GM21619 (cell line): ENCODE measurements around the gene IGFBP6.
A peak's percentile ranks its signal among the peaks of the same experiment; 100 is the strongest.

Experiments
- ATAC-seq: cut with Tn5 transposase; IDR thresholded peaks from one replicate; pipeline ENCODE4 v1.9.1; 2021; ENCODE audit not compliant: unreplicated experiment

The IGFBP6 gene, protein sequence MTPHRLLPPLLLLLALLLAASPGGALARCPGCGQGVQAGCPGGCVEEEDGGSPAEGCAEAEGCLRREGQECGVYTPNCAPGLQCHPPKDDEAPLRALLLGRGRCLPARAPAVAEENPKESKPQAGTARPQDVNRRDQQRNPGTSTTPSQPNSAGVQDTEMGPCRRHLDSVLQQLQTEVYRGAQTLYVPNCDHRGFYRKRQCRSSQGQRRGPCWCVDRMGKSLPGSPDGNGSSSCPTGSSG

DNA sequence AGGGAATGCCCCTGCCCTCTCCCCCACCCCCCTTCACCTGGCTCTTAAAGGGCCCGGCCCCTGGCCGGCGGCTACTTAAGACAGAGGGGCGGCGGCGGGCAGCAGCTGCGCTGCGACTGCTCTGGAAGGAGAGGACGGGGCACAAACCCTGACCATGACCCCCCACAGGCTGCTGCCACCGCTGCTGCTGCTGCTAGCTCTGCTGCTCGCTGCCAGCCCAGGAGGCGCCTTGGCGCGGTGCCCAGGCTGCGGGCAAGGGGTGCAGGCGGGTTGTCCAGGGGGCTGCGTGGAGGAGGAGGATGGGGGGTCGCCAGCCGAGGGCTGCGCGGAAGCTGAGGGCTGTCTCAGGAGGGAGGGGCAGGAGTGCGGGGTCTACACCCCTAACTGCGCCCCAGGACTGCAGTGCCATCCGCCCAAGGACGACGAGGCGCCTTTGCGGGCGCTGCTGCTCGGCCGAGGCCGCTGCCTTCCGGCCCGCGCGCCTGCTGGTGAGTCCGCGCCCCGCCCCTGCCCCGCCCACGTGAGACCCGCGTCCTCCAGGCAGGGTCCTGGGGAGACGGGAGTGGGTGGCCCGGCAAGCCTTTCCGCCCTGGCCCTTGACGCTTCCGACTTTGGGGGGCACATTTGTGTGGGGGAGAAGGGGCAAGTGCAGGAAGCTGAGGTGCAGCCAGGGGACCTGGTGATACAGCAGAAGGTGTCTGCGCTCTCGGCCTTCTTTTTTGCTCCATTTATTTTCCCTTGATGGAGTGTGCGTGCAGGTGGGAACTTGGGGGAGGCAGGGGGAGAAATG is at the start of gene IGFBP6:
Gene IGFBP6 (plus strand): TSS at position 104 of the 790 bp plus-strand sequence. CDS start 51 bp downstream, at position 155.
- ATAC-seq, result no peak

DNA sequence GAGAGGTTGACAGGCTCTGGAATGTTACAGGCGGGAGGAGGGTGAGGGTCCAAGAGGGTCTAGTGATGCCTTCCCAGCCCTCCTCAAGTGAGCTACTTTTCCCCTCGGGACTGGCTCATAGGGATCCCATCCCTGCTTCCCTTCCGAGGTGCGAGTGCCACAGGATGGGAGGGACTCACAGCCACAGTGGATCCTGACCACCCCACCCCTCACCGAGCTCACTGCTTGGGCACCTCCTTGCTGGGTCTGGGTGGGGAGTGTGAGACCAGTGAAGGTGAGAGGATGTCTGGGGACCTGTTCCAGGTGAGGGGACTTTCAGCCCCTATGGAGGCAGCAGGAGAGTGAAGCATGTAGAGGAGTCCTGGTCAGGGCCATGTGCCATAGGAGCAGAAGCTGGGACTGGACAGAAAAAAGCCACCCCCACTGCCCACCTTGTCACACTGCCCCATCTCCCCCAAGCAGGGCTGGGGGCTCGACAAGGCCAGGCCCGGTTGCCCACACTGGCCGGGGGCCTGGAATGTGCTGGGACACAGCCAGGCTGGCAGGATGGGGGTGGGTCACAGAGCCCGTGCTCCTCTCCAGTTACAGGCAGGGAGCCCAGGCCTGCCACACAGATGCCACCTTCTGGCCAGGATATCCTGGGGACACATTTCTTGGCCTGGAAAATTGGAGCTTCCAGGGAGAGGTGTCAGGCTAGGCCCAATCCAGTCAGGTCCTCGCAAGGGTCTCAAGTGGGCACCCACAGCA is 49.3 kb upstream of the IGFBP6 start:
- no peak for ATAC-seq

DNA sequence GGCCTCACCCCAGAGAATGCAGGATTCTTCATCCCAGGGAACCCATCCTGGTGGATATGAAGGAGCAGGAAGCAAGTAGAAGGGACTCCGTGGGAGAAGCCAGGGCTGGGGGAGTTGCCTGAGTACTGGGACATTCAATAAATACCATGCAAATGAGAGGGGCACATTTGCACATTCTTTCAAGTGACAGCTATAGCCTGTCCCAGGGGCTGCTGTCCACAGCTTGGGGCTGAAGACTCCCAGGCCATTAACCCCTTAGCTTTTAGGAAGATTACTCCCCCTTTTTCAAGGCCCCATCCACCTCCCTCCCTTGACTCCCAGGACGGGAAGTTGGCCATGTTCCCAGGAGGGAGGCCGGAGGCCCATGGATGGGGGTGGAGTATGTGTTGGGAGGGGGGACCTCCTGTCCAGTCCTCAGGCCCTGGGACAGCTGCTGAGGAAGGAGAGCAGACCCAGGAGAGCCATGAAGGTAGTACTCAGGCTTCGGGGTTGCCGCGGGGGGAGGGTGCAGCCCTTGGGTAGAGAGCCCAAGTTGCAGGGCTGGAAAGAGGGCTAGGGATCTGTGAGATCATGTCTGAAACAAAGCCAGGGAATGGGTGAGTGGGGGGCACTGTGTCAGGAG is 48.6 kb upstream of the IGFBP6 start:
- no peak for ATAC-seq

DNA sequence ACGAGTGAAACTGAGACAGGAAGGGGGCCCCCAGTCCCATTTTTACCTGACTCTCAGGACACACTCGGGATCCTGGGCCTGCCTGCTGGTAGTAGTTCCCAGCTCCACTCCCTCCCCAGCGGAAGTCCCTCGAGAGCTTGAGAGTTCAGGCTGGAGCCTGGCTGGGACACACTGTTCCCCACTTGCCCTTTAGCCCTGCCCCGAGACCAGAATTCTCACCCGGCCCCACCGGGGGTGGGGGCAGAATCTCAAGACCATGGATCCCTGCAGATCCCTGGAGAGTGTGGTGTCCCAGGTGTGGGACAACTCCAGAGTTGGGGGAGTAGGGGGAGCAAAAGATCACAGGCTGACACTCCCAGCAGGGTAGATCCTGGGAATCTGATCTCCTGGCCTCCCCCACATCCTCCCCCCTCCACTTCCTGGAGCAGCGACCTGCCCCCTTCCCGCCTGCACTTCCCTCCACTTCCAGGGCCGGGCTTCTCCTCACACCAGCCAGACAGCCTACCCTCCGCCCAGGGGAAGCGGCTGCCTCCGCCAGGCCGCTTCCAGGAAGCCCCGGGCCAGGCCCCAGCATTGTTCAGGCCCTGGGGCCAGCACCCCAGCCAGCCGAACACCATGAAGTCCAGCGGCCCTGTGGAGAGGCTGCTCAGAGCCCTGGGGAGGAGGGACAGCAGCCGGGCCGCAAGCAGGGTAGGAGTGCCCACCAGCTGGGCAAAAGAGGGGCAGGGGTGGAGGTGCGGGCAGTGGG is 47.7 kb upstream of the IGFBP6 start, which contains the start of gene TNS2:
Gene TNS2 (plus strand): TSS at position 495 of the 748 bp plus-strand sequence. CDS start 121 bp downstream, at position 616.
- ATAC-seq, result no peak

DNA sequence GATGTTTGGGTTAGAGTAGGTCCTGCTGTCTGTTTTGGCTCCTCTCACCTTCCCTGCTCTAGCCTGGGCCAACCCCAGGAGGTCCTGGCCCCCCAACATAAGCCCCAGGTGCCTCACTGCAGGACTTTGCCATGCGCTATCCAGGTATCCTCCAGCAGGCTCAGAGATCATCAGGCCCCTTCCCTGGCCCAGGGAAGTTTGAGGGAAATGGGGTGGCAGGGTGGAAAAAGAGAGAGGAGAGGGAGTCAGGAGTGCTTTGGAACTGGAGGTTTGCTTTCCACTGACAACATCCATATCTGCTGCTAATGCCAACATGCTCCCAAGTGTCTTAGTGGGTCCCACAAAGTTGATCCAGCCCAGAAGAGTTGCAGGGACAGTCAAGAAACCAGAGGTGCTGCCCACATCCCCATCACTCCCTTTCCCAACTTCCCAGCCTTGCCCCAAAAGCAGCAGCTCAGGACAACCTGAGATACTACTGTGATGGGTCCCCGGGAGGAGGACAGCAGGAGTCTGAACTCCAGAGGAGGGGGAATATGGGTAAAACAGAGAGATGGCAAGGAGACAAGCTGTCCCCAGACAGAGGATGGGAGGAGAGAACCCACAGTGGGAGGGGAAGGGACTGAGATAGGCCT is 46.9 kb upstream of the IGFBP6 start:
- ATAC-seq, result no peak

DNA sequence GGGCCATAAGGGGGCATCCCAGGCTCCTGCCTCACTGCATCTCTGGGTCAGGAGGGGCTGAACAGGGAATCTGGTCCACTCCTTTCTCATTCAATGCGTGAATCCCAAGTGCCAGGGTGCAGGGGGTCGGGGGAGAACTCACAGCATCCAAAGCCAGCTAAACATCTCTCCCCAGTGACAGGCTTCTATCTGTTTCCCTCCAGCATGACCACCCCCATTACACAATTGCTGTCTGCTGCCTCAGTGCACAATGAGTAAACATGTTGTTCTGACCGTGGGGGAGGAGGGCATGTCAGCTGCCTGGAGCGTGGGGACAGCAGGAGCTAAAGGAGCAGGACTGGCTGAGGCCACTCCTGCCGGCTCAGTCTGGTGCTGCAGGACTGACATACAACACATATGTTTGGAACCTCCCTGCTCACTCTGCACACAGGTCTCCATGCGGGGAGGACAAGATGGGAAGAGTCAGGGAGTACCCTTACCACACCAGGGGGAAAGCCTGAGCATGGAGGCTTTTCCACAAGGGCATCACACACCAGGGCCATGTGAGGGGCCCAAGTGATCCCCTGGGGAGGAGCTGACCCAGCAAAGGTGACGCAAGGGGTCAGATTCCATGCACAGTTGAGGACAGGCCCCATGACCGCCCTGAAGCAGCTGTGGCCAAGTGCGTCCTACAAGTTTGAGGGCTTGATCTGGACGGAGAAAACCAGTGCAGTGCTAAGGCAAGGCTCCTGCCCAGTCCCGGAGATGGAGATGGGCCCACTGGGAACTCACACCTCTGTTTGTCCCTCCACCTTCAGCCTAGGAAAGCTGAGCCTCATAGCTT is 46.2 kb upstream of the IGFBP6 start:
- no peak for ATAC-seq

DNA sequence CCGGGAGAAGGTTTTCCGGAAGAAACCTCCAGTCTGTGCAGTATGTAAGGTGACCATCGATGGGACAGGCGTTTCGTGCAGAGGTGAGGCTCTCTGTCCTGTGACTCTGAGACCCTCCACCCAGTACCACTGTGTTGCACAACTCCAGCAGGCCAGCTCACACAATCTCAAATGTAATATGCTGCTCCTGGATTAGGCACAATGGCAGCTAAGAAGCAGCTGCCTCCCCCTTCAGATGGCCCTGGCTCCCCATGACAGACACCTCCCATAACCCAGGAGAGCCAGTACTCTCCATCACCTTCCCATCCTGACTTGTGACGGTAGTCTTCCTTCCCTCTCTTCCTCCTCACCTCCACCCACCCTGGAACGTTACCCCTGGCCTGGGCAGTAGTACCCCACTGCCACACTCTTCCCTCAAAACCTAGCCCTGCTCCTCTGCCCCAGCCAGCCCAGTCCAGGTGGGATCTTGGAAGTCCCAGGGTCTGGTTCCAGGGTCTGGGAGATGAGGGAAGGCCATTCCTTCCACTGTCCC is 45.5 kb upstream of the IGFBP6 start:
- ATAC-seq, result no peak

DNA sequence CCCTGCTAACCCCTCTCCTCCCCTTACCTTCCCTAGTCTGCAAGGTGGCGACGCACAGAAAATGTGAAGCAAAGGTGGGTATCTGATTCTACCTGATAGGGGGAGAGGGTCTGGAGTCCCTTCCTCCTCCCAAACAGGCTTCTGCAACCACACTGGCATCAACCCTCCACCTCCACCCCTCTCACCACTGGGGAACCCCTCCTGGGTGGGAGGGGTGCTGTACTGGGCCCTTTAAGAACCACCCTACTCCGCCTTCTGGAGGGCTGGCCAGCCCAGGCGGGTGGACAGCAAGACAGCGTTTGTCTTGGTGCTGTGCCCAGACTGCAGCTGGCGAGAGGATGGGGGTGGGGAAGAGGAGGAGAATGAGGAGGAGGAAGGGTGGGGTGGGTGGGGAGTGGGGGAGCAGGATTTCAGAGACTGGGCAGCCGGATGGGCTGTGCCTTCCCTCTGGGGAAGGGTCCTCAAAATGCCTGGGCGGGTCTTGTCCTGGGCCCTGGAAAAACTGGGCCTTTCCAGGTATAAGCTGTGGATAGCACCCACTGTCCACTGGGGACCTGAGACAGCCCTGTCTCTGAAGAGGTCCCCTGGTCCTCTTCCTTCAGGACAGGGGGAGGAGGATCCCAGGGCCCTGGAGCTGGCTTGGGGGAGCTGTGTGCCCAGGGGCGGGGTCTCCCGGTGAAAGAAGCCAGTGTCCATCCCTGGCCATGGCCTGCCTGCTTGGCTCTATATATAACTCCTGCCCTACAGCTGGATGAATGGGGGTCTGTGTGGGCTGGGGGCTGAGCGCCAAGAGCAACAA is 44.8 kb upstream of the IGFBP6 start:
- ATAC-seq, result no peak

DNA sequence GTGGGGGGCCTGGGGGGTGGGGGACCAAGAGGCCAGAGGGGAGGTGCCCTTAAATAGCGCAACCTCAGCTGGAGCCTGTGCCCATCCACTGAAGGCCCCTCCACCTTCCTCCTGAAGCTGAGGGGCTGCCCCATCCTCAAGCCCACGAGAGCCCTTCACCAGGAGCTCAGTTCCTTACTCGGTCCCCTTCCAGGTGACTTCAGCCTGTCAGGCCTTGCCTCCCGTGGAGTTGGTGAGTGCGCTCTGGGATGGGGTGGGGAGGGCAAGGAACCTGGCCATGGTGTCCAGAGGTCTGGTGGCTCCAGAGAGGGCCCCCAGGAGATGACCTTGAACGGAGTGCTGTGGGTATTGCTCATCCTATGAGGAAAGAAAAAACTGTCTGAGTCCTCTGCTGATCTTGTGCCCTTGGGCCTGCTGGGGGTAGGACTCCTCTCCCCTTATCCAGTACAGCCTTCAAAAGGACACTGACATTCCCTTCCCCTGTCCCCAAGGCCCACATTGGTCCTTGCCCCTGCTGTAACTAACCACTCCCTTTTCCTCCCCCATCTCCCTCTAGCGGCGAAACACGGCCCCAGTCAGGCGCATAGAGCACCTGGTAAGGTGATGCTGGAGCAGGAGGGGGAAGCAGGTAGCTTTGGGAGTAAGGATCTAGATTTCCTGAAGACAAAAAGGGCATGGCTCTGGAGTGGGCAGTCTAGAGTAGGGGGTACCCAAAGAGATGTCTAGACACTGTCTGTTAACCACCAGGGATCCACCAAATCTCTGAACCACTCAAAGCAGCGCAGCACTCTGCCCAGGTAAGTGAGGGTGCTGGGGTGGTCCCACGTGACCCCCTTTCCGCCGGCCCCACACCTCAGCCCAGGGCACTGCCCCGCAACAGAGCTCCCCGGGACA is 44.0 kb upstream of the IGFBP6 start:
- no peak for ATAC-seq

DNA sequence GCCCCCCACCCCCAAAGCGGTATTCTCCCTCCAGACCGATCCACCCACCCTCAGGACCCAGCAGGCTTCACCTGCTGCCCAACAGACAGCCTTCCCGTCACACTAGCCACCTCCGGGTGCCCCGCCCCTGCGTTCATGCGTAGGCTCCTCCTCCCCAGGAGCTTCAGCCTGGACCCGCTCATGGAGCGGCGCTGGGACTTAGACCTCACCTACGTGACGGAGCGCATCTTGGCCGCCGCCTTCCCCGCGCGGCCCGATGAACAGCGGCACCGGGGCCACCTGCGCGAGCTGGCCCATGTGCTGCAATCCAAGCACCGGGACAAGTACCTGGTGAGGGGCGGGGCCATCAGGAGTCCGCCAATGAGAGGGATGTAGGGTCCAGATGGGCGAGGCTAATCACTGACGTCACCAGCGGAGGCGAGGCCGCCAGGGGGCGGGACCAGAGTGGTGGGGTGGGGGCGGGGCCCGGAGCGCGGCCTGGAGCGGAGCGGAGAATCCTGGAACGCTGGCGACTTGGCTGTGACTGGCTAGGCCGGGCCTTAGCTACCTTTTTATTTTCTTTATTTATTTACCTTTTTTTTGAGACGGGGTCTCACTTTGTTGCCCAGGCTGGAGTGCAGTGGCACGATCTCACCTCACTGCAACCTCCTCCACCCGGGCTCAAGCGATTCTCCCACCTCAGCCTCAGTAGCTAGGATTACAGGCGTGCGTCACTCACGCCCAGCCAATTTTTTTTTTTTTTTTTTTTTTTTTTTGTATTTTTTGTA is 43.2 kb upstream of the IGFBP6 start:
- peak; percentile 89 for ATAC-seq

DNA sequence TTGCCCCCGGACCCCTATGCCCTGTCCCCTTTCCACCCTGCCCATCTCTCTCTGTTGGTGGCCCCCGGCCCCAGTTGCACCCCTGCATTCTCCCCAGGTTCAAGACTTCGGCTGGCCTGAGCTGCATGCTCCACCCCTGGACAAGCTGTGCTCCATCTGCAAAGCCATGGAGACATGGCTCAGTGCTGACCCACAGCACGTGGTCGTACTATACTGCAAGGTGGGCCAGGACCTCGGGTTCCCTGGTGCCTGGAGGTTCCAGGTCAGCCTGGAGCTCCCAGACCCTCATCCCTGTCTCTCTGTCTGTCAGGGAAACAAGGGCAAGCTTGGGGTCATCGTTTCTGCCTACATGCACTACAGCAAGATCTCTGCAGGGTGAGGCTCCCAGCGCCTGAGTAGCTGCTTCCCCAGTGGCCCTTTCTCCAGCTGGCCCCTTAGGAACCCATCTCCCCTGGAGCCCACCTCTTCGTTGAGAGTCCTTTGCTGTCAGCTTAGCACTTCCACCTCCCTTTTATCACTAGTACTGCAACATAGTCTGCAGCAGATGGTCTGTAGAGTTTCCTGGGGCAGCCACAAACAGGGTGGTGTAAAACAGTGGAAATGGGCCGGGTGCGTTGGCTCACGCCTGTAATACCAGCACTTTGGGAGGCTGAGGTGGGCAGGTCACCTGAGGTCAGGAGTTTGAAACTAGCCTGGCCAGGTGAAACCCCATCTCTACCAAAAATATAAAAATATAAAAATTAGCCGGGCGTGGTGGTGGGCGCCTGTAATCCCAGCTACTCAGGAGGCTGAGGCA is 41.8 kb upstream of the IGFBP6 start:
- ATAC-seq, result no peak

DNA sequence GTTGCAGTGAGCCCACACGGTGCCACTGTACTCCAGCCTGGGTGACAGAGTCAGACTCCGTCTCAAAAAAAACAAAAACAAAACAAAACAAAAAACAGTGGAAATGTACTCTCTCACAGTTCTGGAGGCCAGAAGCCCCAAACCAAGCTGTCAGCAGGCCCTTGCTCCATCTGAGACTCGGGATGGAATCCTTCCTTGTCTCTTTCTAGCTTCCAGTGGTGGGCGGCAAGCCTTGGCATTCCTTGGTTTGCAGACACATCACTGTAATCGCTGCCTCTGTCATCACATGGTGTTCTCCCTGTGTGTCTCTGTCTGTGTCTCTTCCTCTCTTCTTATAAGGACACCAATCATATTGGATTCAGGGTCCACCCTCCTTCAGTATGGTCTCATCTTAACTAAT is 41.2 kb upstream of the IGFBP6 start:
- no peak for ATAC-seq

DNA sequence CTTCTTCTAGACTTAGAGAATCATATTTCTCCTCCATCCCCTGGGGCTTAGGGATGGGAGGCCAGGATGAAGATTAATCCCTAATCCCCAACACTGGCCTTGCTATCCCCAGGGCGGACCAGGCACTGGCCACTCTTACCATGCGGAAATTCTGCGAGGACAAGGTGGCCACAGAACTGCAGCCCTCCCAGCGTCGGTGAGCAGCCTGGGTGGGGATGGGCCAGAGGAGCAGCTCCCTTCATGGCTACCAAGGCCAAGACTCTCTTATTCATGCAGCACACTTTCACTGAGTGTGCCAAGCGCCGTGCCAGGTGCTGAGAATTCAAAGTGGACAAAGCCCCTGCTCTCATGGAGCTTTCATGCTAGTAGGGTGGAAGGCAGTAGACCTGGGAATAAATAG is 40.6 kb upstream of the IGFBP6 start:
- ATAC-seq, result no peak

DNA sequence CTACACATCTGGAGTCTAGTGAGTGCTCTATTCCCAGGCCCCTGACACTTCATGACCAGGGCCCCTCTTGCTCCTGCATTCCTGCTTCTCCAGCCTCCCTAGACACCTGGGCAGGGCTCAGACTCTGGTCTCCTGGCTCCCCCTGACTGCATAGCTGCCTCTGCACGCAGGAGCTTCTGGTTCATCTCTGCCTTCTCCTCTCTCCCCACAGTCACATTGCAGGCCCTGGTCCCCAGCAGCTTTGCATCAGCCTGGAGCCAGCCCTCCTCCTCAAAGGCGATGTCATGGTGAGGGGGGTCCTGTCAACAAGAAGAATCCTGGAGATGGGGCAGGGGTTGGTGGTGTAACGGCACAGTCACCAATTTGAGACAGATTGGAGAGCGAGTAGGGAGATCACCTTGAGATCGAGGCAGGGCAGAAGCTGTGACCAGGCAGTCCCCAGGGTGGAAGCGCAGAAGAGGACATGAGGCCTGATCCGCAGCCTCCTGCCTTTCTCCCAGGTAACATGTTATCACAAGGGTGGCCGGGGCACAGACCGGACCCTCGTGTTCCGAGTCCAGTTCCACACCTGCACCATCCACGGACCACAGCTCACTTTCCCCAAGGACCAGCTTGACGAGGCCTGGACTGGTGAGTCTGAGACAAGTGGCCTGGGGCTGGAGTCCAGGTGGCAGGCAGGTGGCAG is 39.5 kb upstream of the IGFBP6 start:
- no peak for ATAC-seq
